GM20000 (cell line): ENCODE results near the gene CELF2.

Source experiments
- DNase-seq: peaks from one replicate; pipeline ENCODE4 v3.0.0; 2012; ENCODE audit warnings: low spot score
- CTCF ChIP-seq: IDR thresholded peaks from 2 replicates; pipeline ENCODE4 v1.5.1; 2012; ENCODE audit warnings: mild to moderate bottlenecking, control low read depth; ENCODE audit errors: extremely low read depth, missing control alignments

Gene CELF2

GRCh38 chr10:11238893-11239292, 221.2 kb downstream of the CELF2 start:
- DNase-seq, result no peak
- TF ChIP-seq CTCF, result no peak

GRCh38 chr10:11240641-11241040, 223.0 kb downstream of the CELF2 start:
- no peak for TF ChIP-seq CTCF
- no peak for DNase-seq

GRCh38 chr10:11242443-11243387, 225.0 kb downstream of the CELF2 start:
- TF ChIP-seq CTCF, result no peak
- peak; percentile 45 for DNase-seq

- TF ChIP-seq CTCF, result no peak
Observed at GRCh38 chr10:11243425-11244222, 226.0 kb downstream of the CELF2 start.

GRCh38 chr10:11245095-11245479, 227.4 kb downstream of the CELF2 start:
- TF ChIP-seq CTCF, result no peak
- DNase-seq, result no peak

More at GRCh38 chr10:11243425-11244222, 226.0 kb downstream of the CELF2 start:
- no peak for DNase-seq

GRCh38 chr10:11245510-11245909, 227.8 kb downstream of the CELF2 start:
- DNase-seq, result no peak
- no peak for TF ChIP-seq CTCF

GRCh38 chr10:11245981-11246590, 228.4 kb downstream of the CELF2 start:
- DNase-seq, result no peak
- no peak for TF ChIP-seq CTCF
